A549 (cell line): ENCODE results near the gene FBXO3. TPM values are rescaled to one million over a fixed set of nuclear protein-coding genes. Genes with fewer than 3 reads are reported as not detected.

Experiments
- polyA plus RNA-seq, 4 experiments: library from polyadenylated mRNA; depleted of rRNA in 3 of 4; stranded (reverse); fragments of >200 nt; fragmentation: RNase III in 1 of 4; extraction: RNeasy Plus Mini Kit Qiagen cat#74134 plus additional on column Dnase treatment in 1 of 4; gene quantifications; 2 replicates in 3 of 4; 3 replicates in 1 of 4; pipeline ENCODE4 v1.2.3, GENCODE V29; 2011 to 2017

FBXO3 gene
- polyA plus RNA-seq, 2 of the 4 experiments (the other 2 are of a cell fraction), result 22.5 to 42.6 TPM

Other genes with a start within 250 kb of the FBXO3 start
- 0.42 TPM in 1 of 2 replicates, not detected in the other for gene C11orf91, start 73.7 kb downstream of the FBXO3 start, polyA plus RNA-seq (2011; rRNA removed)
- gene C11orf91, start 73.7 kb downstream of the FBXO3 start, polyA plus RNA-seq (2017; fragmentation: RNase III; extraction: RNeasy Plus Mini Kit Qiagen cat#74134 plus additional on column Dnase treatment), result 0.15 to 0.34 TPM in 2 of 3 replicates, not detected in the other
- 335 and 499 TPM in 2 replicates for gene CD59, start 38.1 kb downstream of the FBXO3 start, polyA plus RNA-seq (2011; rRNA removed)
- 358 to 439 TPM (median 375 TPM) in 3 replicates for gene CD59, start 38.1 kb downstream of the FBXO3 start, polyA plus RNA-seq (2017; fragmentation: RNase III; extraction: RNeasy Plus Mini Kit Qiagen cat#74134 plus additional on column Dnase treatment)
- gene LMO2, start 117.6 kb upstream of the FBXO3 start, polyA plus RNA-seq (2011; rRNA removed), result 0.12 TPM in 2 replicates
- gene LMO2, start 117.6 kb upstream of the FBXO3 start, polyA plus RNA-seq (2017; fragmentation: RNase III; extraction: RNeasy Plus Mini Kit Qiagen cat#74134 plus additional on column Dnase treatment), result 0.15 to 0.21 TPM (median 0.16 TPM) in 3 replicates